GM23338 (cell line): Measurements from ENCODE around the gene GLRX. TPM values are rescaled to one million over a fixed set of nuclear protein-coding genes. Genes with fewer than 3 reads are reported as not detected.

Experiments
- ATAC-seq: fragments of 200-7000 bp; cut with Tn5 transposase; 3 replicates; pipeline ENCODE4 v1.9.1; 2020
- DNase-seq: peaks from one replicate; pipeline ENCODE4 v3.0.0-alpha.2; 2015; ENCODE audit warnings: low spot score
- H2AFZ ChIP-seq: fragments of 200-600 bp; sonication (generic); 2 replicates; pipeline ENCODE4 v1.8.0; 2016; ENCODE audit warnings: antibody characterized with exemption, mild to moderate bottlenecking, moderate library complexity
- H3F3A ChIP-seq: fragments of 200-600 bp; sonication (generic); replicated peaks from 2 replicates; pipeline ENCODE4 v1.8.0; 2017; ENCODE audit warnings: antibody characterized with exemption, mixed run types, low read depth
- H3K27ac ChIP-seq: fragments of 200-600 bp; sonication (generic); 2 replicates; pipeline ENCODE4 v1.6.1; 2016; ENCODE audit warnings: low read depth
- H3K27me3 ChIP-seq: fragments of 200-600 bp; sonication (generic); 2 replicates; pipeline ENCODE4 v1.8.0; 2016; ENCODE audit warnings: mild to moderate bottlenecking, mixed run types, moderate library complexity; ENCODE audit not compliant: insufficient read depth
- H3K36me3 ChIP-seq: fragments of 200-600 bp; sonication (generic); 2 replicates; pipeline ENCODE4 v1.8.0; 2016; ENCODE audit warnings: mild to moderate bottlenecking; ENCODE audit not compliant: insufficient read depth
- H3K4me1 ChIP-seq: fragments of 200-600 bp; sonication (generic); 2 replicates; pipeline ENCODE4 v1.8.0; 2016; ENCODE audit warnings: mild to moderate bottlenecking, moderate library complexity; ENCODE audit not compliant: insufficient read depth
- H3K4me2 ChIP-seq: fragments of 200-600 bp; sonication (generic); 2 replicates; pipeline ENCODE4 v1.7.1; 2017; ENCODE audit warnings: mixed run types
- H3K4me3 ChIP-seq: fragments of 200-600 bp; sonication (generic); 2 replicates; pipeline ENCODE4 v1.6.1; 2016; ENCODE audit warnings: mixed run types
- H3K79me2 ChIP-seq: fragments of 200-600 bp; sonication (generic); replicated peaks from 2 replicates; pipeline ENCODE4 v1.8.0; 2017; ENCODE audit warnings: mild to moderate bottlenecking; ENCODE audit not compliant: insufficient read depth
- H3K9me2 ChIP-seq: fragments of 200-600 bp; sonication (generic); 2 replicates; pipeline ENCODE4 v1.8.0; 2017; ENCODE audit not compliant: insufficient read depth
- H4K20me1 ChIP-seq: fragments of 200-600 bp; sonication (generic); replicated peaks from 2 replicates; pipeline ENCODE4 v1.8.0; 2017; ENCODE audit warnings: mild to moderate bottlenecking; ENCODE audit not compliant: insufficient read depth
- H3K27ac Mint-ChIP-seq: 2 replicates; pipeline ENCODE4 v1.8.0; 2020; ENCODE audit warnings: inconsistent platforms, mild to moderate bottlenecking, moderate library complexity, mixed read lengths
- H3K27me3 Mint-ChIP-seq: 3 replicates; pipeline ENCODE4 v1.8.0; 2022; ENCODE audit warnings: low read depth, mild to moderate bottlenecking, moderate library complexity, mixed read lengths, inconsistent platforms; ENCODE audit not compliant: insufficient read depth, poor library complexity
- H3K36me3 Mint-ChIP-seq: 3 replicates; pipeline ENCODE4 v1.8.0; 2021; ENCODE audit warnings: low read depth, mild to moderate bottlenecking, inconsistent platforms, moderate library complexity, mixed read lengths
- H3K4me1 Mint-ChIP-seq: 3 replicates; pipeline ENCODE4 v1.8.0; 2020; ENCODE audit warnings: mild to moderate bottlenecking, inconsistent platforms, mixed read lengths
- H3K4me3 Mint-ChIP-seq: 3 replicates; pipeline ENCODE4 v1.8.0; 2021; ENCODE audit warnings: moderate library complexity, mild to moderate bottlenecking, inconsistent platforms, mixed read lengths
- H3K9me3 Mint-ChIP-seq: 3 replicates; pipeline ENCODE4 v1.8.0; 2020; ENCODE audit warnings: moderate library complexity, mild to moderate bottlenecking, inconsistent platforms, mixed read lengths
- CREB1 ChIP-seq: fragments of 250-450 bp; sonication (Bioruptor Pico); IDR thresholded peaks from 2 replicates; pipeline ENCODE4 v1.5.0; 2020; ENCODE audit warnings: low read depth, mild to moderate bottlenecking, moderate library complexity
- EZH2phosphoT487 ChIP-seq: fragments of 200-600 bp; sonication (generic); IDR thresholded peaks from one replicate; pipeline ENCODE4 v1.8.1; 2018; ENCODE audit warnings: antibody characterized with exemption; ENCODE audit not compliant: unreplicated experiment
- JUNB ChIP-seq: IDR thresholded peaks from one replicate; pipeline ENCODE4 v1.6.1; 2016; ENCODE audit warnings: antibody characterized with exemption; ENCODE audit not compliant: unreplicated experiment
- NANOG ChIP-seq: IDR thresholded peaks from 2 replicates; pipeline ENCODE4 v1.6.1; 2016; ENCODE audit warnings: antibody characterized with exemption, borderline replicate concordance
- POLR2AphosphoS5 ChIP-seq: IDR thresholded peaks from 2 replicates; pipeline ENCODE4 v1.6.1; 2016; ENCODE audit warnings: antibody characterized with exemption, low read depth
- STAT1 ChIP-seq: IDR thresholded peaks from one replicate; pipeline ENCODE4 v1.6.1; 2016; ENCODE audit warnings: antibody characterized with exemption; ENCODE audit not compliant: unreplicated experiment
- ZNF114 ChIP-seq: fragments of 250-450 bp; sonication (Bioruptor Pico); IDR thresholded peaks from 2 replicates; pipeline ENCODE4 v1.5.0; 2020; ENCODE audit warnings: mild to moderate bottlenecking, moderate library complexity
- ZNF331 ChIP-seq: fragments of 250-450 bp; sonication (Bioruptor Pico); IDR thresholded peaks from 2 replicates; pipeline ENCODE4 v1.5.0; 2020; ENCODE audit warnings: low read depth, mild to moderate bottlenecking, moderate library complexity
- polyA plus RNA-seq: library from polyadenylated mRNA; unstranded; fragments of >200 nt; fragmentation: Nextera tagmentation; extraction: Ambion mirVana; gene quantifications from 2 replicates; pipeline ENCODE4 v1.2.1, GENCODE V29; 2016
- total RNA-seq: library from RNA; depleted of rRNA; stranded (reverse); fragments of >200 nt; shearing (Covaris generic); gene quantifications from 2 replicates; pipeline ENCODE4 v1.2.3, GENCODE V29; 2014
- TF ChIP-seq, protein P1 (sequence below): fragments of 250-450 bp; sonication (Bioruptor Pico); IDR thresholded peaks from 2 replicates; pipeline ENCODE4 v1.5.0; 2020; ENCODE audit warnings: mild to moderate bottlenecking, moderate library complexity
- TF ChIP-seq, protein P2 (sequence below), 2 experiments: fragments of 200-600 bp in 1 of 2; sonication (generic) in 1 of 2; conservative IDR thresholded peaks; 2 replicates each; pipeline versions ENCODE4 v1.5.1 to v1.6.1; 2016 to 2017; ENCODE audit warnings: antibody characterized with exemption in 2 of 2, low read depth in 2 of 2, mild to moderate bottlenecking in 2 of 2, moderate library complexity in 1 of 2
- TF ChIP-seq, protein P3 (sequence below): IDR thresholded peaks from 2 replicates; pipeline ENCODE4 v1.6.1; 2016; ENCODE audit warnings: antibody characterized with exemption

Gene GLRX
- total and polyA plus RNA-seq, 2 experiments from 2014 or later: 9.5 to 42.2 TPM

DNA sequence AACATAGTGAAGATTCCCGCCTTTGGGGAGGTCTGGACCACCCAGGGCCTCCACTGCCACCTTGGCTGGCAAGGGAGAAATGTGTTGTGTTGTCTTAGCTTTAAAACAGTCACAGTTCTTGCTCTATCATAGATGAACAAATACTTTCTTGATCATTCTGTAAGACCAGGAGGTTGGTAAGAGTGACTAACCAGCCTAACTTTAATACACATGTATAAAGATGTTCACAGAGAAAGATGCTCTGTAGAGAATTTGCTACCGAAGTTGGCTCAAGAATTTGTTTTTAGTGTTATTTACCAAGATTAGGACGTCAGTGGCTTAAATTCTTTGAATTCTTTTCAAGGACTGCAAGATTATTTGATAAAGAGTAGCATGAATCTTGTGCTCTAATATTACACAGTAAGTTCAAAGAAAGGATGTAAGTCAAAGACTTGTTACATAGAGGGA lies 28.4 kb downstream of the GLRX start:
- no peaks in the 10 kb centered on the region for H3K36me3 ChIP-seq
- 0 out of 3 replicates have a peak, but pooled peaks have one; percentile 30 for ATAC-seq
- no peak overlapping the region for H3K27ac Mint-ChIP-seq

DNA sequence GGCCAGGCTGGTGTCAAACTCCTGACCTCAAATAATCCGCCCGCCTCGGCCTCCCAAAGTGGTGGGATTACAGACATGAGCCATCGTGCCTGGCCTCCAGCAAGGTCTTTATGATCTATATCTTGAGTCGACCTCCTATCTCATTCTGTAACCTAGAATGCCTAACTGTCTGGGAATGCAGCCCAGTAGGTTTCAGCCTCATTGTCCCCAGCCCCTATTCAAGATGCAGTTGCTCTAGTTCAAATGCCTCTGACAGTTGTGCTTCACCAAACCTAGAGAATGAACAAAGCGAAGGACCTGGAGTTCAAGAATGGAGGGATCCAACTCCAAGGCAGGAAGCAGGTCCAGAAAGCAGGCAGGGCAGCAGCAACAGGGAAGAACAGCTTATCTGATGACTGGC lies 30.8 kb downstream of the GLRX start:
- no peak for DNase-seq
- no peak overlapping the region for H3K4me3 Mint-ChIP-seq
- H3F3A ChIP-seq: no peaks in the 10 kb centered on the region
- no peaks in the 10 kb centered on the region for H3K79me2 ChIP-seq
- H3K4me3 ChIP-seq: no peak overlapping the region
- no peaks in the 10 kb centered on the region for H3K4me1 Mint-ChIP-seq
- H3K4me1 ChIP-seq: no peaks in the 10 kb centered on the region
- no peak overlapping the region for H3K27ac Mint-ChIP-seq
- no peaks in the 10 kb centered on the region for H3K36me3 Mint-ChIP-seq
- no peak overlapping the region for H2AFZ ChIP-seq
- H3K4me2 ChIP-seq: no peak overlapping the region
- no peaks in the 10 kb centered on the region for H3K9me2 ChIP-seq
- ATAC-seq: no peak
- H3K27me3 ChIP-seq: no peaks in the 10 kb centered on the region
- H3K27ac ChIP-seq: no peak overlapping the region
- no peaks in the 10 kb centered on the region for H3K9me3 Mint-ChIP-seq
- no peaks in the 10 kb centered on the region for H4K20me1 ChIP-seq
- no peaks in the 10 kb centered on the region for H3K27me3 Mint-ChIP-seq
- H3K36me3 ChIP-seq: no peaks in the 10 kb centered on the region
- TF ChIP-seq, protein P1, sequence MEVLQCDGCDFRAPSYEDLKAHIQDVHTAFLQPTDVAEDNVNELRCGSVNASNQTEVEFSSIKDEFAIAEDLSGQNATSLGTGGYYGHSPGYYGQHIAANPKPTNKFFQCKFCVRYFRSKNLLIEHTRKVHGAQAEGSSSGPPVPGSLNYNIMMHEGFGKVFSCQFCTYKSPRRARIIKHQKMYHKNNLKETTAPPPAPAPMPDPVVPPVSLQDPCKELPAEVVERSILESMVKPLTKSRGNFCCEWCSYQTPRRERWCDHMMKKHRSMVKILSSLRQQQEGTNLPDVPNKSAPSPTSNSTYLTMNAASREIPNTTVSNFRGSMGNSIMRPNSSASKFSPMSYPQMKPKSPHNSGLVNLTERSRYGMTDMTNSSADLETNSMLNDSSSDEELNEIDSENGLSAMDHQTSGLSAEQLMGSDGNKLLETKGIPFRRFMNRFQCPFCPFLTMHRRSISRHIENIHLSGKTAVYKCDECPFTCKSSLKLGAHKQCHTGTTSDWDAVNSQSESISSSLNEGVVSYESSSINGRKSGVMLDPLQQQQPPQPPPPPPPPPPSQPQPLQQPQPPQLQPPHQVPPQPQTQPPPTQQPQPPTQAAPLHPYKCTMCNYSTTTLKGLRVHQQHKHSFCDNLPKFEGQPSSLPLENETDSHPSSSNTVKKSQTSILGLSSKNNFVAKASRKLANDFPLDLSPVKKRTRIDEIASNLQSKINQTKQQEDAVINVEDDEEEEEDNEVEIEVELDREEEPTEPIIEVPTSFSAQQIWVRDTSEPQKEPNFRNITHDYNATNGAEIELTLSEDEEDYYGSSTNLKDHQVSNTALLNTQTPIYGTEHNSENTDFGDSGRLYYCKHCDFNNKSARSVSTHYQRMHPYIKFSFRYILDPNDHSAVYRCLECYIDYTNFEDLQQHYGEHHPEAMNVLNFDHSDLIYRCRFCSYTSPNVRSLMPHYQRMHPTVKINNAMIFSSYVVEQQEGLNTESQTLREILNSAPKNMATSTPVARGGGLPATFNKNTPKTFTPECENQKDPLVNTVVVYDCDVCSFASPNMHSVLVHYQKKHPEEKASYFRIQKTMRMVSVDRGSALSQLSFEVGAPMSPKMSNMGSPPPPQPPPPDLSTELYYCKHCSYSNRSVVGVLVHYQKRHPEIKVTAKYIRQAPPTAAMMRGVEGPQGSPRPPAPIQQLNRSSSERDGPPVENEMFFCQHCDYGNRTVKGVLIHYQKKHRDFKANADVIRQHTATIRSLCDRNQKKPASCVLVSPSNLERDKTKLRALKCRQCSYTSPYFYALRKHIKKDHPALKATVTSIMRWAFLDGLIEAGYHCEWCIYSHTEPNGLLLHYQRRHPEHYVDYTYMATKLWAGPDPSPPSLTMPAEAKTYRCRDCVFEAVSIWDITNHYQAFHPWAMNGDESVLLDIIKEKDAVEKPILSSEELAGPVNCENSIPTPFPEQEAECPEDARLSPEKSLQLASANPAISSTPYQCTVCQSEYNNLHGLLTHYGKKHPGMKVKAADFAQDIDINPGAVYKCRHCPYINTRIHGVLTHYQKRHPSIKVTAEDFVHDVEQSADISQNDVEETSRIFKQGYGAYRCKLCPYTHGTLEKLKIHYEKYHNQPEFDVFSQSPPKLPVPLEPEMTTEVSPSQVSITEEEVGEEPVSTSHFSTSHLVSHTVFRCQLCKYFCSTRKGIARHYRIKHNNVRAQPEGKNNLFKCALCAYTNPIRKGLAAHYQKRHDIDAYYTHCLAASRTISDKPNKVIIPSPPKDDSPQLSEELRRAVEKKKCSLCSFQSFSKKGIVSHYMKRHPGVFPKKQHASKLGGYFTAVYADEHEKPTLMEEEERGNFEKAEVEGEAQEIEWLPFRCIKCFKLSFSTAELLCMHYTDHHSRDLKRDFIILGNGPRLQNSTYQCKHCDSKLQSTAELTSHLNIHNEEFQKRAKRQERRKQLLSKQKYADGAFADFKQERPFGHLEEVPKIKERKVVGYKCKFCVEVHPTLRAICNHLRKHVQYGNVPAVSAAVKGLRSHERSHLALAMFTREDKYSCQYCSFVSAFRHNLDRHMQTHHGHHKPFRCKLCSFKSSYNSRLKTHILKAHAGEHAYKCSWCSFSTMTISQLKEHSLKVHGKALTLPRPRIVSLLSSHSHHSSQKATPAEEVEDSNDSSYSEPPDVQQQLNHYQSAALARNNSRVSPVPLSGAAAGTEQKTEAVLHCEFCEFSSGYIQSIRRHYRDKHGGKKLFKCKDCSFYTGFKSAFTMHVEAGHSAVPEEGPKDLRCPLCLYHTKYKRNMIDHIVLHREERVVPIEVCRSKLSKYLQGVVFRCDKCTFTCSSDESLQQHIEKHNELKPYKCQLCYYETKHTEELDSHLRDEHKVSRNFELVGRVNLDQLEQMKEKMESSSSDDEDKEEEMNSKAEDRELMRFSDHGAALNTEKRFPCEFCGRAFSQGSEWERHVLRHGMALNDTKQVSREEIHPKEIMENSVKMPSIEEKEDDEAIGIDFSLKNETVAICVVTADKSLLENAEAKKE: no peak
- TF ChIP-seq JUNB: no peak
- TF ChIP-seq CREB1 (CRISPR knock-in tag): no peak
- no peak for TF ChIP-seq ZNF331 (CRISPR knock-in tag)
- TF ChIP-seq, protein P2, sequence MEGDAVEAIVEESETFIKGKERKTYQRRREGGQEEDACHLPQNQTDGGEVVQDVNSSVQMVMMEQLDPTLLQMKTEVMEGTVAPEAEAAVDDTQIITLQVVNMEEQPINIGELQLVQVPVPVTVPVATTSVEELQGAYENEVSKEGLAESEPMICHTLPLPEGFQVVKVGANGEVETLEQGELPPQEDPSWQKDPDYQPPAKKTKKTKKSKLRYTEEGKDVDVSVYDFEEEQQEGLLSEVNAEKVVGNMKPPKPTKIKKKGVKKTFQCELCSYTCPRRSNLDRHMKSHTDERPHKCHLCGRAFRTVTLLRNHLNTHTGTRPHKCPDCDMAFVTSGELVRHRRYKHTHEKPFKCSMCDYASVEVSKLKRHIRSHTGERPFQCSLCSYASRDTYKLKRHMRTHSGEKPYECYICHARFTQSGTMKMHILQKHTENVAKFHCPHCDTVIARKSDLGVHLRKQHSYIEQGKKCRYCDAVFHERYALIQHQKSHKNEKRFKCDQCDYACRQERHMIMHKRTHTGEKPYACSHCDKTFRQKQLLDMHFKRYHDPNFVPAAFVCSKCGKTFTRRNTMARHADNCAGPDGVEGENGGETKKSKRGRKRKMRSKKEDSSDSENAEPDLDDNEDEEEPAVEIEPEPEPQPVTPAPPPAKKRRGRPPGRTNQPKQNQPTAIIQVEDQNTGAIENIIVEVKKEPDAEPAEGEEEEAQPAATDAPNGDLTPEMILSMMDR (conservative IDR thresholded peaks at IDR 0.05; ENCODE audit: low read depth in 2 of 2): no peak
- TF ChIP-seq STAT1: no peak
- no peak for TF ChIP-seq NANOG
- TF ChIP-seq EZH2phosphoT487: no peak
- TF ChIP-seq, protein P3, sequence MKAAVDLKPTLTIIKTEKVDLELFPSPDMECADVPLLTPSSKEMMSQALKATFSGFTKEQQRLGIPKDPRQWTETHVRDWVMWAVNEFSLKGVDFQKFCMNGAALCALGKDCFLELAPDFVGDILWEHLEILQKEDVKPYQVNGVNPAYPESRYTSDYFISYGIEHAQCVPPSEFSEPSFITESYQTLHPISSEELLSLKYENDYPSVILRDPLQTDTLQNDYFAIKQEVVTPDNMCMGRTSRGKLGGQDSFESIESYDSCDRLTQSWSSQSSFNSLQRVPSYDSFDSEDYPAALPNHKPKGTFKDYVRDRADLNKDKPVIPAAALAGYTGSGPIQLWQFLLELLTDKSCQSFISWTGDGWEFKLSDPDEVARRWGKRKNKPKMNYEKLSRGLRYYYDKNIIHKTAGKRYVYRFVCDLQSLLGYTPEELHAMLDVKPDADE: no peak
- TF ChIP-seq ZNF114 (CRISPR knock-in tag): no peak
- no peak for TF ChIP-seq POLR2AphosphoS5

More for the DNA sequence above, 28.4 kb downstream of the GLRX start:
- Mint-ChIP-seq H3K4me1 (no peaks in the 10 kb centered on the region), H3K4me3 (no peak overlapping the region), H3K36me3 (no peaks in the 10 kb centered on the region), H3K9me3 (no peaks in the 10 kb centered on the region), H3K27me3 (no peaks in the 10 kb centered on the region)
- Histone ChIP-seq H3K4me2 (no peak overlapping the region), H3K9me2 (no peaks in the 10 kb centered on the region; the same call in 1 of the 2 replicates), H3K27me3 (no peaks in the 10 kb centered on the region), H3K4me1 (no peaks in the 10 kb centered on the region), H3K27ac (no peak overlapping the region), H3K4me3 (no peak overlapping the region), H2AFZ (no peak overlapping the region), H4K20me1 (no peaks in the 10 kb centered on the region), H3F3A (no peaks in the 10 kb centered on the region), H3K79me2 (no peaks in the 10 kb centered on the region)
- TF ChIP-seq ZNF114 (CRISPR knock-in tag): no peak
- no peak for DNase-seq
